Measurements from ENCODE around the gene RMI2.

RMI2 gene

GRCh38 chr16:11322823-11323222 lies 22.4 kb upstream of the RMI2 start:
- no peak overlapping the region for H4K8ac ChIP-seq (ENCODE audit: low read depth, low read length)
- H3K18ac ChIP-seq (ENCODE audit: low read length) = no peak overlapping the region
- no peak overlapping the region for H2BK120ac ChIP-seq (ENCODE audit: insufficient read depth, low read length, poor library complexity)
- H3K23ac ChIP-seq (ENCODE audit: low read length) = no peak overlapping the region
- H4K91ac ChIP-seq (ENCODE audit: low read depth, low read length) = peak overlapping the region; percentile 39
- H3K4ac ChIP-seq (ENCODE audit: low read depth, low read length) = no peak overlapping the region
- WGBS (ENCODE audit: extremely low coverage, insufficient coverage, insufficient read length) = no CpG with 5 or more reads among the region's 3 CpGs
- H3K9me3 ChIP-seq (ENCODE audit: insufficient read depth, low read depth, low read length) = no peaks in the 10 kb centered on the region
- no peak overlapping the region for H2AK5ac ChIP-seq (ENCODE audit: low read length)
- DNase-seq = no peak
- no peak overlapping the region for H2BK5ac ChIP-seq (ENCODE audit: low read depth, low read length, poor library complexity)
- no peak overlapping the region for H3K4me2 ChIP-seq (ENCODE audit: low read length)
- no peaks in the 10 kb centered on the region for H3K36me3 ChIP-seq (ENCODE audit: control insufficient read depth in 1 of 2, insufficient read depth in 2 of 2, low read length in 2 of 2)
- H3K9ac ChIP-seq (ENCODE audit: low read length) = no peak overlapping the region
- H3K4me3 ChIP-seq (ENCODE audit: low read depth, low read length) = no peak overlapping the region
- H3K27me3 ChIP-seq (ENCODE audit: insufficient read depth, low read length) = no peaks in the 10 kb centered on the region
- H3K27ac ChIP-seq (ENCODE audit: low read depth, low read length) = no peak overlapping the region
- peaks cover 14 to 20% of the 10 kb centered on the region in 2 experiments for H3K4me1 ChIP-seq (ENCODE audit: control insufficient read depth in 1 of 2, insufficient read depth in 2 of 2, low read length in 2 of 2)
- H3K79me2 ChIP-seq (ENCODE audit: control insufficient read depth, insufficient read depth, low read length, poor library complexity) = no peaks in the 10 kb centered on the region
- H3K79me1 ChIP-seq (ENCODE audit: low read length) = peaks cover 12% of the 10 kb centered on the region
- no peak overlapping the region for H2AFZ ChIP-seq (ENCODE audit: insufficient read depth, low read length, poor library complexity)
- peak overlapping the region; percentile 37 for H2BK12ac ChIP-seq (ENCODE audit: low read length)
- H4K12ac ChIP-seq (ENCODE audit: low read depth, low read length) = no peak overlapping the region
- no peak overlapping the region for H3K14ac ChIP-seq (ENCODE audit: low read length)

- Histone ChIP-seq H3K27me3 (ENCODE audit: insufficient read depth, low read length) (no peaks in the 10 kb centered on the region), H3K79me1 (ENCODE audit: low read length) (peaks cover 19% of the 10 kb centered on the region), H3K4me3 (ENCODE audit: low read depth, low read length) (no peak overlapping the region), H3K14ac (ENCODE audit: low read length) (no peak overlapping the region), H4K12ac (ENCODE audit: low read depth, low read length) (no peak overlapping the region), H3K4ac (ENCODE audit: low read depth, low read length) (no peak overlapping the region), H3K36me3 (ENCODE audit: control insufficient read depth in 1 of 2, insufficient read depth in 2 of 2, low read length in 2 of 2) (no peaks in the 10 kb centered on the region), H2BK5ac (ENCODE audit: low read depth, low read length, poor library complexity) (no peak overlapping the region), H4K91ac (ENCODE audit: low read depth, low read length) (peak overlapping the region; percentile 36), H3K9ac (ENCODE audit: low read length) (no peak overlapping the region), H2BK12ac (ENCODE audit: low read length) (peak overlapping the region; percentile 16), H3K4me2 (ENCODE audit: low read length) (no peak overlapping the region), H3K79me2 (ENCODE audit: control insufficient read depth, insufficient read depth, low read length, poor library complexity) (no peaks in the 10 kb centered on the region), H3K27ac (ENCODE audit: low read depth, low read length) (no peak overlapping the region), H4K8ac (ENCODE audit: low read depth, low read length) (no peak overlapping the region), H2BK120ac (ENCODE audit: insufficient read depth, low read length, poor library complexity) (no peak overlapping the region), H2AFZ (ENCODE audit: insufficient read depth, low read length, poor library complexity) (no peak overlapping the region), H3K4me1 (ENCODE audit: control insufficient read depth in 1 of 2, insufficient read depth in 2 of 2, low read length in 2 of 2) (peaks cover 20 to 27% of the 10 kb centered on the region in 2 experiments), H3K23ac (ENCODE audit: low read length) (no peak overlapping the region), H2AK5ac (ENCODE audit: low read length) (peak overlapping the region; percentile 1), H3K18ac (ENCODE audit: low read length) (no peak overlapping the region), H3K9me3 (ENCODE audit: insufficient read depth, low read depth, low read length) (no peaks in the 10 kb centered on the region)
- WGBS (ENCODE audit: extremely low coverage, insufficient coverage, insufficient read length) = no CpG with 5 or more reads among the region's 11 CpGs
- DNase-seq = no peak
These were observed 21.5 kb upstream of the RMI2 start for GRCh38 chr16:11323551-11324336.

- Histone ChIP-seq H3K18ac (ENCODE audit: low read length) (no peak overlapping the region), H4K8ac (ENCODE audit: low read depth, low read length) (no peak overlapping the region), H4K91ac (ENCODE audit: low read depth, low read length) (no peak overlapping the region), H3K14ac (ENCODE audit: low read length) (no peak overlapping the region), H3K27ac (ENCODE audit: low read depth, low read length) (no peak overlapping the region), H3K4ac (ENCODE audit: low read depth, low read length) (no peak overlapping the region), H2BK5ac (ENCODE audit: low read depth, low read length, poor library complexity) (no peak overlapping the region), H3K4me2 (ENCODE audit: low read length) (no peak overlapping the region), H3K23ac (ENCODE audit: low read length) (no peak overlapping the region), H3K4me3 (ENCODE audit: low read depth, low read length) (no peak overlapping the region), H3K4me1 (ENCODE audit: control insufficient read depth in 1 of 2, insufficient read depth in 2 of 2, low read length in 2 of 2) (peaks cover 16 to 26% of the 10 kb centered on the region in 2 experiments), H3K79me2 (ENCODE audit: control insufficient read depth, insufficient read depth, low read length, poor library complexity) (no peaks in the 10 kb centered on the region), H2AK5ac (ENCODE audit: low read length) (no peak overlapping the region), H3K27me3 (ENCODE audit: insufficient read depth, low read length) (no peaks in the 10 kb centered on the region), H3K79me1 (ENCODE audit: low read length) (peaks cover 22% of the 10 kb centered on the region), H2AFZ (ENCODE audit: insufficient read depth, low read length, poor library complexity) (no peak overlapping the region), H3K36me3 (ENCODE audit: control insufficient read depth in 1 of 2, insufficient read depth in 2 of 2, low read length in 2 of 2) (no peaks in the 10 kb centered on the region), H3K9ac (ENCODE audit: low read length) (no peak overlapping the region), H2BK120ac (ENCODE audit: insufficient read depth, low read length, poor library complexity) (no peak overlapping the region), H4K12ac (ENCODE audit: low read depth, low read length) (no peak overlapping the region), H2BK12ac (ENCODE audit: low read length) (peak overlapping the region; percentile 77), H3K9me3 (ENCODE audit: insufficient read depth, low read depth, low read length) (no peaks in the 10 kb centered on the region)
- DNase-seq = no peak
- no CpG with 5 or more reads among the region's 10 CpGs for WGBS (ENCODE audit: extremely low coverage, insufficient coverage, insufficient read length)
These were observed 19.7 kb upstream of the RMI2 start for GRCh38 chr16:11325404-11326083.

GRCh38 chr16:11326084-11326736 lies 19.0 kb upstream of the RMI2 start:
- Histone ChIP-seq H3K4me1 (ENCODE audit: control insufficient read depth in 1 of 2, insufficient read depth in 2 of 2, low read length in 2 of 2) (peaks cover 16 to 28% of the 10 kb centered on the region in 2 experiments), H3K14ac (ENCODE audit: low read length) (no peak overlapping the region), H3K18ac (ENCODE audit: low read length) (no peak overlapping the region), H3K4me2 (ENCODE audit: low read length) (no peak overlapping the region), H4K91ac (ENCODE audit: low read depth, low read length) (no peak overlapping the region), H2BK12ac (ENCODE audit: low read length) (peak overlapping the region; percentile 77), H3K4ac (ENCODE audit: low read depth, low read length) (no peak overlapping the region), H2AFZ (ENCODE audit: insufficient read depth, low read length, poor library complexity) (no peak overlapping the region), H2AK5ac (ENCODE audit: low read length) (peak overlapping the region; percentile 13), H2BK120ac (ENCODE audit: insufficient read depth, low read length, poor library complexity) (no peak overlapping the region), H4K12ac (ENCODE audit: low read depth, low read length) (no peak overlapping the region), H3K27ac (ENCODE audit: low read depth, low read length) (no peak overlapping the region), H2BK5ac (ENCODE audit: low read depth, low read length, poor library complexity) (no peak overlapping the region), H3K9me3 (ENCODE audit: insufficient read depth, low read depth, low read length) (no peaks in the 10 kb centered on the region), H3K79me1 (ENCODE audit: low read length) (peaks cover 22% of the 10 kb centered on the region), H3K4me3 (ENCODE audit: low read depth, low read length) (no peak overlapping the region), H3K79me2 (ENCODE audit: control insufficient read depth, insufficient read depth, low read length, poor library complexity) (no peaks in the 10 kb centered on the region), H3K23ac (ENCODE audit: low read length) (no peak overlapping the region), H3K36me3 (ENCODE audit: control insufficient read depth in 1 of 2, insufficient read depth in 2 of 2, low read length in 2 of 2) (no peaks in the 10 kb centered on the region), H4K8ac (ENCODE audit: low read depth, low read length) (no peak overlapping the region), H3K27me3 (ENCODE audit: insufficient read depth, low read length) (no peaks in the 10 kb centered on the region), H3K9ac (ENCODE audit: low read length) (no peak overlapping the region)
- no peak for DNase-seq
- no CpG with 5 or more reads among the region's 9 CpGs for whole genome bisulfite sequencing (ENCODE audit: extremely low coverage, insufficient coverage, insufficient read length)

Measured in trophoblast cell (in vitro differentiated cells and primary cell).